GM21576 (cell line): ENCODE data around the gene KMO.
A peak's percentile ranks its signal among the peaks of the same experiment; 100 is the strongest.

Source experiments
- ATAC-seq: cut with Tn5 transposase; IDR thresholded peaks from one replicate; pipeline ENCODE4 v1.9.1; 2021; ENCODE audit warnings: mild to moderate bottlenecking, moderate library complexity; ENCODE audit not compliant: unreplicated experiment

The KMO gene

DNA sequence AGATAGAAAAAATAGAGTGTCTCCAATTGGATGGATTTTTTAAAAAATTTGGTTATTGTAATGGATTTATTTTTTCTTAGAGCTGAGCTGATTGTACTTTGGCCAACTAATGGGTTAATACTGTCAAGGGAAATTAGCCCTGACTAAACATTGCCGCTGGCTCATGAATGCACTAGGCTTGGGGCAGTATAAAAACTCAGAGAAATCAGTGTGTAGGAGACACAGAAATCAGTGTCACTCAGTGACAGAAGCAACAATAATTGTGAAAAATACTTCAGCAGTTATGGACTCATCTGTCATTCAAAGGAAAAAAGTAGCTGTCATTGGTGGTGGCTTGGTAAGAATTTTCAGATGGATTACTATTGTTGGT, at the start of gene KMO:
KMO (plus strand) TSS at position 217 of the 370 bp plus-strand sequence; CDS start at position 284, 67 bp downstream.
- ATAC-seq, result peak; percentile 22

- no peak for ATAC-seq
Measured at GRCh38 chr1:241482761-241483250, 49.4 kb upstream of the KMO start.

GRCh38 chr1:241485145-241485544, 47.0 kb upstream of the KMO start:
- peak; percentile 57 for ATAC-seq

- ATAC-seq, result peak; percentile 72
Measured at GRCh38 chr1:241485554-241485992, 46.6 kb upstream of the KMO start.

- ATAC-seq, result no peak
Measured at GRCh38 chr1:241488739-241489138, 43.4 kb upstream of the KMO start.

DNA sequence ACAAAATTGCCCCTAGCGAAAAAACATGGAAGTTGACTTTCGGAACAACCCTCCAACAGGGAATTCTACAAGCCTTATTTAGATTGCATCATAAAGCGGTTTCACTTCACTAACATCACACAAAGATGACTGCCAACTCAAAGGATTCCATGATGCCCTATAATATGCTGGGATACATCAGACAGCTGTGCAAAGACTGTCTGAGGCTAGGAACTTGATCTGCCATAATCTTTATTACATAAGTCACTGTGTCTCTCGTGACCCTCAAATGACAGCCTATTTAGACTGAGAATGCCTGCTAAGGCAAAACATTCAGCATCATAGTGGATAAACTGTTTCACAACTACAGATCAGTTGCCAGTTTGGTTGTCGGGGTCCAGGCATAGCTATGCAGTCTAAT, 36.4 kb upstream of the KMO start:
- ATAC-seq, result no peak

GRCh38 chr1:241499910-241500309, 32.3 kb upstream of the KMO start:
- ATAC-seq, result no peak

DNA sequence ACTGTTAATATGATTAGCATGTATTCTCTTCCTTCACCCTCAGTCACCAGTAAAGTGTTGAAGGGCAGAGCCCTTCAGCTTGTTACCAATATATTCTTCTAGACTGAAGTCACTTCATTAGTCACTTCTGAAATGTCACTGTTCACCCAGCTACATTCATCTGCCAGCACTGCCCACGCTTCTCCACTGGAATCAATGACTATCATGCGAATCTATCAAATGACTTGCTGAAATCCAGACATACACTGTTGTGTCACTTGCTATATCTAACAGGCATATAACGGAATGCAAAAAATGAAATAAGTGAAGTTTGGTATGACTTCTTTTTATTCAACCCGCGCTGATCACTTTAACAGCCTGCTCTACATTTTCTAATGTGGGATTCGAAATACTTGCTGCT, 28.7 kb upstream of the KMO start:
- no peak for ATAC-seq

DNA sequence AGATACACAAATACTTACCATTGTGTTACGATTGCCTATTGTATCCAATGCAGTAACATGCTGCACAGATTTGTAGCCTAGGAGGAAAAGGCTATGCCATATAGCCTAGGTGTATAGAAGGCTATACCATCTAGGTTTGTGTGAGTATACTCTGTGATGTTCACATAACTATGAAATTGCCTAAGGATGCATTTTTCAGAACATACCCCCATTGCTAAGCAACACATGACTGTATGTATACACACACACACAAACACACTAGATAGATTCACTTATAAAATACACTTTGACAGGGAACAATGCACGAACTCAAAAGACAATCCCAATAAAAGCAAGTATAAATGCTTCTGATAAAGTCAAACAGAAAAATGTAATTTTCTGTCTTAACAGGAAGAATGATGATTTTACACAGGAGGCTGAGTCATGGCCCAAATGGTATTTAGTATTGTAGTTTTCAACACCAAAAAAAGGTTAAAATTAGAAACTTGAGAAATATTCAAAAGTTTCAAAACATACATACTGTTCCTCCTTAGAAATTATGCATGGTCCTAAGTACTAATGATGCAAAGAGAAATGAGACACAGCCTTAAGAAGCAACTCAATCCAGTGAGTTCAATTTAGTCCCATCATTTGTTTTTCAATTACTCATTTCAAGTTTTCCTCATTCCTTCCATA, 24.9 kb upstream of the KMO start:
- ATAC-seq, result no peak

- no peak for ATAC-seq
Measured at GRCh38 chr1:241513378-241513777, 18.8 kb upstream of the KMO start.

DNA sequence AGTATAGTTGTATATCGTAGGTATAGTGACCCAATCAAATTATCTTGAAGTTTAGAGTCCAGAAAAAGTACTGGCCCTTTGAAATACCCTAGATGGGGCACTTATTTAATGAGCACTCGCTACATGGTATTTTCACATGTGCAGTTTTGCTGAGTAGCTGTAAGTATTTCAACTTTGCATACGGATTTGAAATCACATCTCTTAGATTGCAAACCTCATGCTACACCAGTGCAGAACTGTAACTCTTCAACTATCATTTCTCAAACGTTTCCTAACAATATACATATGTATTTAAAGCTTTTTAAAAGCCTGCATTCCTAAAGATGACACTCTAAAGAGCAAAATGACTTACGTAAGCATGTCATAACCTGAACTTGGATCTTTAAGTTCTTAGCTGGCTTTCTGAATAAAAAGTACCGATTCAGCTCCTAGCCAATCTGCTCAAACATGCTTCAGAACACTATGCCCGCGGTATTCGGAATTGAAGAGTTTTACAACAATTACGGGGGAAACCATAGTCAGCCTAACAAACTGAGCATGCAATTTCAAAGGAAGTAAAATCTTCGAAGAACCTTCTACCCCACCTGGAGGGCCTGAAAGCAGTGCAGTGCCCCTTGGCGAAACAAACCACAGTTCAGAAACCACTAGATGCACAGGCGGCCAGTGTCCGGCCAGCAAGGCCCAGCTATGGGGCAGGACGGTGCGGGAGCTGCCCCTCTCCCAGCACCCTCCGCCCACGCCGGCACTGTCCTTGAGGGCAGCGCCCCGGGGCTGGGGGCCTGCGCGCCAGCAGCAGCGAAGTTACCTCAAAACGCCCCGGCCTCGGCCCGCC, 13.5 kb upstream of the KMO start:
- peak; percentile 29 for ATAC-seq

GRCh38 chr1:241519308-241520079, 12.7 kb upstream of the KMO start, which contains the start of gene FH:
FH (minus strand) TSS chr1:241519755; CDS start chr1:241519722, 33 bp downstream.
- peak; percentile 97 for ATAC-seq

GRCh38 chr1:241520080-241520465, 12.1 kb upstream of the KMO start:
- ATAC-seq, result no peak

- ATAC-seq, result no peak
Measured at GRCh38 chr1:241521718-241522117, 10.5 kb upstream of the KMO start.

- ATAC-seq, result no peak
Measured at GRCh38 chr1:241525026-241525425, 7.2 kb upstream of the KMO start.

GRCh38 chr1:241527146-241527545, 5.0 kb upstream of the KMO start:
- ATAC-seq, result no peak

- ATAC-seq, result peak; percentile 60
Measured at GRCh38 chr1:241531195-241532161, 700 bp upstream of the KMO start.

- peak; percentile 61 for ATAC-seq
Measured at GRCh38 chr1:241532864-241533263, 686 bp downstream of the KMO start.

DNA sequence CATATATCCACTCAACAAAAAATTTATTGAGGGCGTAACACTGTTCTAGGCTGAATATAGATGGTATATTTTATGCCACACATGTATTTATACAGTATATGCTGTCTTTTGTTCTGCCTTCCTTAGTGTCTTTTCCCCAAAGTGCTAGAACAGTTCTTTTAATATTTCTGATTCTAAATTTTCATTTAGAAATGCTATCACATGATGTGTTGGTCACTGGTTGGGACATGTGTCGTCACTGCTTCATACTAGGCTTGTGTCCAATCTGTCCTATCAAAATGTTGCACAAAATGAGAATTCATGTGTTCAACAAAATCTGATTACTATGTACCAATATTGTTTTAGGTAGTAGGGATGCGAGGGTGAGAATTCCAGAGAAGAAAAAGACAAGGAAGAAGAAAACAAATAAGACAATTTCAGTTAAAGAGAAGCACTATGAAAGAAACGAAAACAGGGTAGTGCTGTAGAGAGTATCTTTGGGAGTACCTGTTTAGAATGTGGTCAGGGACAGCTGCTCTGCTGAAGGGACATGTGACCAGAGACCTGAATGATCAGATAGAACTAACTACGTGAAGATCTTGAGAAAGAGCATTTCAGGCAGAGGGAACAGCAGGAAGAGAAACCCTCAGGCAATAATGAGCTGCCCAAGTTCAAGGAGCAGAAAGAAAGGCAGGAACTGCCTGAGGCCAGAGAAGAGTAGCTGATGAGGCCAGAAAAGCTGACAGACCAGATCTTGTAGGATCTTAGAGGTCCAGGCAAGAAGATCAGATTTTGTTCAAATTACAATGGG, 1.3 kb downstream of the KMO start:
- ATAC-seq, result peak; percentile 53
